T-helper 2 cell treated with Interferon-gamma antibody and Interleukin-4, amounts not matched to agents 100 ng/mL and 5 ng/mL, for 36 hours (primary cell): Measurements from ENCODE around the gene TYK2. TPM values are rescaled to one million over a fixed set of nuclear protein-coding genes. Genes with fewer than 3 reads are reported as not detected.
"Not testable (repeated sequence)": the region's sequence is repeated elsewhere in the genome, so short reads cannot be mapped to it uniquely, and the experiment has no call there.

Experiments
- intact Hi-C: fragments of 100-400 bp; cut with micrococcal nuclease; formaldehyde crosslinking; loops from one replicate; pipeline ENCODE4 v1.15.1; 2023
- total RNA-seq: library from RNA; stranded (reverse); gene quantifications from 2 replicates; pipeline ENCODE4 v1.2.3, GENCODE V29; 2022

Gene TYK2
- total RNA-seq, 1 donor from 2014 or later = 250 TPM

DNA sequence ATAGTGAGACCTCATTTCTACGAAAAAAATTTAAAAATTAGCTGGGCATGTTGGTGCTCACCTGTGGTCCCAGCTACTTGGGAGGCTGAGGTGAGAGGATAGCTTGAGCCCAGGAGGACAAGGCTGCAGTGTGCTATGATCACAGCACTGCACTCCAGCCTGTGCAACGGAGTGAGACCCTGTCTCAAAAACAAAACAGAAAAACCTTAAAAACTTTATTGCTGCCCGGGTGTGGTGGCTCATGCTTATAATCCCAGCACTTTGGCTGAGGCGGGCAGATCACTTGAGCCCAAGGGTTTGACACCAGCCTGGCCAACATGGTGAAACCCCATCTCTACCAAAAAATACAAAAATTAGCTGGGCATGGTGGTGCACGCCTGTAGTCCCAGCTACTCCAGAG, 30.9 kb upstream of the TYK2 start:
- intact Hi-C loops = not testable (repeated sequence)

DNA sequence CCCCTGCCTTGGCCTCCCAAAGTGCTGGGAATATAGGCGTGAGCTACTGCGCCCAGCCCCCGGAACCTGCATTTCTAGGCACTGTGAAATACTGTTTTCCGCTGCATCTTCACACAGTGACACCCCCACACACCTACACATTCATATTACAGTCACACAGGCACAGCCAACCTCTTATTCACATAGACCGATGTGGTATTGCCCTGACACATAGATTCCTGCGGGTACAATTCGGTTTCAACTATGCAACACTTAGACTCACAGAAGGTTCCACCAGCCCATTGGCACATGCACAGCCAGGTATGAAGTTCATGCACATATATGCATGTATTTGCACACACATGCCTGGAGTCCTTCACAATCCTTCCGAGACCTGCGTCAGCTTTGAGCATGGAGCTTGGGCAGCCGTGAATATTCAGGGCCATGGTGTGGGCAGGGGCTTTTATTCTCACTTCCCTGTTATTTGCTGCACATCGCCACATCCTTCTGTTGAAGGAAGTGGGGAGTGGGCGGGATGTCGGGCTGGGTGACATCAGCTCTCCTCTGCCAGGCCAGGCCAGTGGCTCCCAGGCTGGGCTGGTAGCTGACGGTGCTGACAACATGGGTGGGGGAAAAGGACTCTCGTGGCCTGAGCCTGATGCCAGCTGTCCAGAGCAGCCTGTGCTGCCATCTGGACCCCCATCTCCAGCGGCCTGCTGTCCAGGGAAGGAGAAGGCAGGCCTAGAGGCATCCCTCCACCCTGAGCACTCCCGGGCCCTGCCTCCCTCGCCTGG, 28.3 kb upstream of the TYK2 start:
- intact Hi-C loops = loop anchor here (1.0 kb wide), 1 partner anchor 8 kb away; no protein-coding TSS in a partner anchor

DNA sequence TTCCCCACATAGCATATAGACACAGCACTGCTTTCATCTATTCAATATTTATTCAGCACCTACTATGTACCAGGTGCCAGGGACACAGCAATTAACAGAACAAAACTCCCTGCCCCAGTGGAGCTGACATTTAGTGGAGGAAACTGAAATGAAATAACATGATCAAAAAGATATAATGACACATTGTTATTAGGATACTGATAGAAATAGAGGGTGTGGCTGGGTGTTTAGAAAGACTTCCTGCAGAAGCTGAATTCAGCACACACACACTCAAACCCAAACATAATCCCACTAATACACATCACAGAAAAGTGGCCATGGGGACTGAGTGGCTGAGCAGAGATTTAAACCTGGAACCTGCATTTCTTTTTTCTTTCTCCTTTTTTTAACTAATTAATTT, 26.7 kb upstream of the TYK2 start:
- intact Hi-C loops = no loop called here

DNA sequence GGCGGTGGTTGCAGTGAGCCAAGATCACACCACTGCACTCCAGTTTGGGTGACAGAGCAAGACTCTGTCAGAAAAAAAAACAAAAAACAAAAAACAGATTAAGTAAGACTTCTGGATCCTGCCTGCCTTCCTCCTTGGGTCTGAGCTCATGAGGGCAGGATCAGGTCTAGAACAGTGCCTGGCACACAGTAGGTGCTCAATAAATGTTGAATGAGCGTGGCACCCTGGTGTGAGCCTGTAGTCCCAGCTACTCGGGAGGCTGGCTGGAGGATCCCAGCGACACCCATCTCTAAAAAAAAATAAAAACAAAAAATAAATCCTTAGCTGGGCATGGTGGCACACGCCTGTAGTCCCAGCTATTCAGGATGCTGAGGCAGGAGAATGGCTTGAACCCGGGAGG, 25.8 kb upstream of the TYK2 start:
- intact Hi-C loops = no loop called here

DNA sequence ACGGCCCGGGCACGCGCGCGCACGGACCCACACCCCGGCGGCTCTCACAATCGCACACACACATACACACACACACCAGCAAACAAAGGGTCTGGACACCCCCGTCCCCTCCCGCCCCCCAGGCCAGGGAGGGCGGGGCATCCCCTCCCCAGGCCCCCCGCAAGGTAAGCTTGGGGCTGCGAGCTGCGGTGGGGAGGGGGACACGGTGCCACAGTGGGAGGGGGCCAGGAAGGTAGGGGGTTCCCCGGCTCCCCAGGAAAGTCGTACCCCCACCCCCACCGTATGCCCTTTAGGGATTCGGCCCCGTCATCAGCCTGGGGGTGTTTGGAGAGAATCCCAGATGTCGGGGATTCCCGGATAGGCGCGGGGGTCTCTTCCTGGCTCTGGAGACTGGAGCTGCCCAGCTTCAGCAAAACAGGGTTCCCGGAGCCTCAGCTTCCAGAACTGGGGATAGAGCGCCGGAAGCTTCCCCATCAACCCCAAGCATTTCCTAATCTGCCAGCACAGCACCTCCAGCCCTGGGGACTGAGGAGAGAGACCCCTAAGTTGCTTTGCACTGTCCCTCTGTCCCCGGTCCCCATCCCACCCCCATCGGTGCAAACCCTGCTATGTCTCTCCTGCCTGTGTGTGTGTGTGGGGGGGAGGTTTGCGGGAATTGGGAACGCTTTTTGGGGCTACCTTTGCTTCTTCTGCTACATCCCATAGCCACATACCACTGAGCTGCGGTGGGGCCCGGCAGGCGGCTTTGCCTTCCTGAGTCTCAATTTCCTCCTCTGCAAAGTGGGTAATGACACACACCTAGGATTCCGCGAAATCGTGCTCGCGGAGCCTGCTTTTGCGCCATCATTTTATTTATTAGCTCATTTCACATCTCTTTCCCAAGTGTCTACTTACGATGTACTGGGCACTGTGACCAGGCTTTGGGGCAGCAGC, 24.8 kb upstream of the TYK2 start:
- intact Hi-C loops = loop anchor here (1.0 to 5.0 kb wide), 4 partner anchors 31 to 247 kb away; partner anchors contain the start of gene ILF3

DNA sequence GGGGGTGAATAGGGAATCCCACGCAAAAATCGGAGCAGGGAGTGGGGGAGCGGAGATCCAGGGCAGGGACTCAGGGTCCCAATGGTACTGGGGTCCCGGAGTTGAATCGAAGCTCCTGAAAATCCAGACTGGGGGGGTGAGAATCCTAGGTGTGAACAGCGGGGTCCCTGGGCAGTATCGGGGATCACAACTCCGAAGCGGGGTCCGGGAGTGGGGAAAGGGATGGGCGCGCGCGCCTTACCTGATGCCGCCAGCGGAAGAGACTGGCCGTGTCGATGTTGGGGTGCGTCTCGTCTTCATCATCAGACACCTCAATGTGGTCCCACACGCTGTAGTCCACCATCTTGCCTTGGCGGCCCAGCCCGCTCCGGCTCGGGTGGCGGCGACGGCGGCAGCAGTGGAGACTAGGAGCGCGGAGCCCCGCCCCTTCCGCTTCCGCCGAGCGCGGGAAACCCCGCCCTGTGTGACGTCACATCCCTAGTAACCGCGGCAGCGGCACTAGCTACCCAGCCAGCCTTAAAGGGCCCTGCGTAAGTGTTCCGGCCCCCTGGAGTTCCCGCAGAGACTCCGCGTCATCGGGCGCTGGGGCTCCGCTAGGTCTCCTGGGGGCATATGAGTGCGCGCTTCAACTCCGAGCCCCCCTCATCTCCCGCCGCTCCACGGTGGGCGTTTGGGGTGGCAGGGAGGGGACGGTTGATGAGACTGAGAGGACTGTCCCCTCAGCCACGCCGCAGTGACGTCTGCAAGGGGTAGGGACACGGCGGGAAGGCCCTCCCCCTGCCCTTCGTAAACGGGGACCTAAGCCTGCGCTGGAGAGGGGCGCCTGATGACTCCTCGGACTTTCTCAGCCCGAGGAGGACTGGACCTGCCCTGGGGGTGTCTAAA, 23.0 kb upstream of the TYK2 start, which contains the start of gene CDC37:
CDC37 (minus strand) TSS at position 406 of the 885 bp plus-strand sequence; CDS start at position 343, 63 bp downstream.
- intact Hi-C loops = loop anchor here (1.0 to 5.0 kb wide), 8 partner anchors 16 to 249 kb away; partner anchors contain the start of genes DNMT1, ILF3 and TYK2

DNA sequence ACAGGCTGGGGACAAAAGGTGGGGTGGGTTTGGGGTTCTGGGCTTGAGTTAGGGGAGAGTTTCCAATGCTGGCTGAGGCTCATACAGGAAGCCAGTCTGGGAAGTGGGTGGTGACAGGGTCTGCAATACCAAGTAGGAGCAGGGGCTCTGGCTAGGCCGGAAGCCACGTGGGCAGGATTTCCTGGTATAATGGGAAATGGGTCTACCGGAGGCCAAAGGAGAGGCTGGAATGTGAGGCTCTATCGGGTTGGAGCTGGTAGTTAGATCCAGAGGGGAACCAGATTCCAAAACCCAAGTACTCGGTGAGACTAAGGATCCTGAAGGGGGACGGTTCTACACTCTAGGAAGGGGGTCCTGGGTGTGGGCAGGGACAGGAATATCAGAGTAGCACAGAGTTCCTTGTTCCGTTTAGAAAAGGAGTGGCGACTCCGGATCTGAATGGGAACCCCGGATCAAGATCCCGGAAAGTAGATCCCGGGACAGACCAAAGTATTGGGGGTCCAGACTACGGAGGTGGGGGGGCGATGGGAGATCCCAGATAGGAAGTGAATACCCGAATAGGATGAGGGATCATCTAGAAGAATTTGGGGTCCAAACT, 22.2 kb upstream of the TYK2 start:
- intact Hi-C loops = loop anchor here (1.0 to 5.0 kb wide), 7 partner anchors 17 to 250 kb away; partner anchors contain the start of genes DNMT1, ILF3 and TYK2

DNA sequence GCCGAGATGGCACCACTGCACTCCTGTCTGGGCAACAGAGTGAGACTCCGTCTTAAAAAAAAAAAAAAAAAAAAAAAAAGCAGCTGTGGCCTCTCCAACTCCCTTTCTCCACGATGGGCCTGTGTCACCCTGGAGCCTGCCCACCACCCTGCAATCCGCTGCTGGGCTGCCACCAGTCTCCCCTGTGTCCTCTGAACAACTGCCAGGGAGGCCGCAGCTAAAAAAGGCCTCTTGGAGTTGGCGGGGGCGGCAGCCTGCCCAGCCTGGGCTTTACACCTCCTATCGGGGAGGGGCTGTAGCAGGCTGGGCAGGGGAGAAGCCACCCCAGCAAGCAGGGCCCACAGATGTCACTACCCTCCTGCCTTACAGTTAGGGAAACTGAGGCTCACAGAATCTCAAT, 19.5 kb upstream of the TYK2 start:
- intact Hi-C loops = loop anchor here (5.0 kb wide), 3 partner anchors 77 to 252 kb away; partner anchors contain the start of gene ILF3

DNA sequence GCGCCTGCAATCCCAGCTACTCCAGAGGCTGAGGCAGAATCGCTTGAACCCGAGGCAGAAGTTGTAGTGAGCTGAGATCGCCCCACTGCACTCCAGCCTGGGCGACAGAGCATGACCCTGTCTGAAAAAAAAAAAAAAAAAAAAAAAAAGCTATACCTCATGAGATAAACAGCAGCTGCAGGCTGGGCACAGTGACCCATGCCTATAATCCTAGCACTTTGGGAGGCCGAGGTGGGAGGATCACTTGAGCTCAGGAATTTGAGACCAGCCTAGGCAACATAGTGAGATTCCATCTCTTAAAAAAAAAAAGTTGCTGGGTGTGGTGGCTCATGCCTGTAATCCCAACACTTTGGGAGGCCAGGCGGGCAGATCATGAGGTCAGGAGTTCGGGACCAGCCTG, 19.0 kb upstream of the TYK2 start:
- intact Hi-C loops = not testable (repeated sequence)

DNA sequence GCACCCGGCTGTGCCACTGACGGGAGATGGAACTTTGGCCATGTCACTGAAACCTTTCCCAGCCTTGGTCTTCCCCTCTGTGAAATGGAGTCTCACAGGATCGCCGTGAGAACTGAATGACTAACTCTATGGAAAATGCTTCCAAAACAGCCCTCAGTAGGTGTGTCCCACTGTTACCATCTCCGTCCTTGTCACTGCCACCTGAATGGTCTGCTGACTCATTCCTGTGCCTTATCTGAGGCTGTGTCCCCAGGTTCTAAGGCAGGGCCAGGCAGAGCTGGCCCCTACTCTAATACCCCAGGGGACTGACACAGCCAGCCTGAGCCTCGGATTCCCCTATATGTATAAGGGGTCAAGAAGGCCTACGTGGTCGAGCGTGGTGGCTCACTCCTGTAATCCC, 18.4 kb upstream of the TYK2 start:
- intact Hi-C loops = no loop called here

DNA sequence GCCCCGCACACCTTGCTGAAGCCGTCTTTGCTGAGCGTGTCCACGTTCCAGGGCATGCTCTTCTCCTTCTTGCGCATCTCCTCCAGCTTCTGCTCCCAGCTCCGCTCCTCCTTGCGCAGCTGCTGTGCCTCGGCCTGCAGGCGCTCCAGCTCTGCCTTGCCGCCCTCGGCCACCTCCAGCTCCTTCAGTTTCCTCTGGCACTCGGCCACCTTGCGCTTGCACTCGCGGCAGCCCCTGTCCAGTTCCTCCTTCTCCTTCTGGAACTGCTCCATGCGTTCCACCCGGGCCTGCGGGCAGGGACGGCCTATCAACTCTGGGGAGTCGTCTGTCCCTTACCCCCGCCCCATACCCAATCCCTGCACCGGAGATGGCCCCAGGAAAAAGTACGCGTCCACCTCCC, 15.5 kb upstream of the TYK2 start:
- intact Hi-C loops = no loop called here

DNA sequence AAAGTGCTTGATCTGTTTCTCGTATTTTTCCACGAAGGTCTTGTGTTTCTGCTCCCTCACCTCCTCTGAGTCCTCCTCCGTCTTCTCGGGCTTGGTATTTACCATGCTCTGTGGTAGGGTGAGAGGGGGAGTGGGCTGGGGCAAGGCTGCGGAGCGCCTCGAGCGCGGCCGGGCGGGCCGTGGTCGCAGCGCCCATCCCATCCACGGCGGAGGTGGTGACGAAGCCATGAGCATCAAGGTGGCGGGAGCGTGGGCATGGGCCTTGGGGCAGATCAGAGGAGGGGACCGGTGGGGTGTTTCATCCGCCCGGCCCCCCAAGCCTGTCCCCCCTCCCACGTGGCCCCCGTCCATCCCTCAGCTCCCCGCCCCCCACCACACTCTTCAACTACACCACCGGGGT, 15.1 kb upstream of the TYK2 start:
- intact Hi-C loops = no loop called here

DNA sequence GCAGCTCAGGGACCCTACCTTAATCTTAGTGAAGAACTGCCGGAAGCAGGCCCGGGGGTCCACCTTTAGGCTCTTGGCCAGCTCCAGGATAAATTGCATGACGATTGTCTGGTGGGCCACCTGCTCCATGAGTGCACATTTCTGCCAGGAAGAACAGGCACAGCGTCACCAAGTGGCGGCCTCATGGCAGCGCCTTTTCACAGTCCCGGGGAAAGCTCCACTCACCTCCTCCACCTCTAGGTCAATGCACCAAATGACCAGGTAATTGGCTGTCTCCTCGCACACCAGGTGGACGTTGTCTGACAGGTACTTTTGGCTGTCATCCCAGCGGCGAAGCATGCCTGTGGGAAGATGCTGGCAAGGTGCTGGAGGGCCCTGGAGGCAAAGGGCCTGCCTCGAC, 14.6 kb upstream of the TYK2 start:
- intact Hi-C loops = no loop called here

DNA sequence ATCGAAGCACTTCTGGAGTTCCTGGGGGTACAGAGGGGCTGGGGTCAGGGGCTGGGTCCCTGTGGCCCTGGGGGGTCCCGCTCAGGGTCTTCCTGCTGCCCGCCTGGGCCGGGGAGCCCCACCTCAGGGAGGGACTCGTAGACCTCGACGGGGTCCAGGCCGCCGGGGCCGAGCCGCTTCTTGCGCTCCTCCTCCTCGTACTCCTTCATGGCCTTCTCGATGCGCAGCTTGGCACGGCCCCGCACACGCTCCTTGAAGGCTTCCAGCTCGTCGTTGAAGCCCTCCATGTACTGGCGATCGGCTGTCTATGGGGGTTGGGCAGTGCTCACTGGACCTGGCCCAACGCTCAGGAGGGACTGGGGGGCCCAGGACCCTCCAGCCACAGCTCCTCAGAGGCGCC, 12.8 kb upstream of the TYK2 start:
- intact Hi-C loops = no loop called here

DNA sequence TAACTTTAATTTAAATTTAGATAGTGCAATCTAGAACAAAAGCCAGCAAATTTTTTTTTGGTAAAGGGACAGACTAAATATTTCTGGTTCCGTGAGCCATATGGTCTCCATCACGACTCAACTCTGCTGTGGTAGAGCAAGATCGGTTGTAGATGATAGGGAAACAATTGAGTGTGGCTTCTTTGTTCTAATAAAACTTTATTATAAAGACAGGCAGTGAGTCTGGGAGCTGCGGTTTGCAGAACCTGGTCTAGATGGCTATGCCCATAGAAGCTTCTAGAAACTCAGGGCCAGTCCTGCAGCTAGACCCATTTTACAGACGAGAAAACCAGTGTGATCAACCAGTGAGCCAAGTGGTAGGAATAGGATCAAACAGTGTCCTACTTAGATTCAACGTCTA, 11.7 kb upstream of the TYK2 start:
- intact Hi-C loops = no loop called here

DNA sequence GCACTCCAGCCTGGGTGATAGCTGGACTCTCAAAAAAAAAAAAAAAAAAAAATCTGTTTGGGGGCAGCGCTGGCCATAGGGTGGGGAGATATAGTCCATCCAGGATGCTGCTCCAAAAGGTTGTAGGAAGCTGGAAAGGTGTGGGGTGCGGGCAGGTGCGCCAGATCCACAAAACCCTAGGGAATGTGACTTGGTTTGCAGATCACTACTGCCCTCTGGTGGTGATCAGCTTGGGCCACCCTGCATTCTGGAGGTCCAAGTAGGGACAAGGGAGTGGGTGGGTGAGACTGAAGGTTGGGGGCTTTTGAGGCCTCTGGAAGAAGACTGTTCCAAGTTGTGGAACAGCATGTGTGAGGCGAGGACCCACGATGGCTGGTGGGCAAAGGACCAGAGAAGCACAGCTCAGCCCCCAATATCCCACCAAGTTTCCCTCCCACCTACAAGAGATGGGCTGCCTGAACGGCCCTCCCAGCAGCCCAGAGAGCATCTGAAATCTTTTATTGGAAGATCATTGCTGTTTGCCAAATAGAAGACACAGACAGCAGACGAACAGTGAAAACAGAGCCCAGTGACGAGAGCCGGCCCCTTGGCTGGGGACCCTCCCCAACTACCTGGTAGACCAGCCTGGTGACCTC, 10.4 kb upstream of the TYK2 start:
- intact Hi-C loops = no loop called here

DNA sequence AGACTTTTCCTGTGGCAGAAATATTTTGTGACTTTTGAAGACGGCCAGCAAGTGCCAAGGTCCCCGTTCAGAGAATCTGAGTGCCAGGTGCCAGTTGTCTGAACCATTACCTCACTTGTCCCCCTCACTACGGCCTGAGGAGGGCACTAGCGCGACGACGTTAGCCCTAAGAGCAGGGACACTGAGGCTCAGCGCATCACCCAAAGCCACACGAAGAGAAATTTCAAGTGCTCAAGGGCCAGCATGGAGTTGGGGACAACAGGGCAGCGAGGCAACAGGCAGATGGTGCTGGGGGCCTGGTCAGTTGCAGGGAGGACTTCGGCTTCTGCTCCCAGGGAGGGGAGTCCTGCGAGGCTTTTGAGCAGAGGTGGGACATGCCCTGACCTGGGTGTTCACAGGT, 9.5 kb upstream of the TYK2 start:
- intact Hi-C loops = loop anchor here (1.0 kb wide), 2 partner anchors 121 to 456 kb away; no protein-coding TSS in a partner anchor

DNA sequence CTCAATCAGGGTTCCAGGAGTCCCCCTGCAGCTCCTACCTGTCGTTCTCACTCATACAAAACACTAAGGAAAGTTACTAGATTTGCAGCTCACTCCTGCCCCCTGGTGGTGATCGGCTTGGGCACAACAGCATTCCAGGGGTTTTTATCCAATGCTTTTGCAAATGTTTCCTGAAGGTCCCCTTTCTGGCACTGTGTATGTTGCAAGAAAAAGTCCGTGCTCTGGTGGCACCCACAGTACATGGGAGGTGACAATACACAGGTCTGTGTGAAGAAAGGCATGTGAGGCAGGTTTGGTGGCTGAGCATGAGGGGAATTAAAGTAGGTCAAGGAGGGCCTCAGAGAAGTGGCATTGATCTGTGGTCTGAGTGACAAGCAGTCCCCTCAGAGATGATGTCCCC, 8.6 kb upstream of the TYK2 start:
- intact Hi-C loops = loop anchor here (1.0 kb wide), 2 partner anchors 120 to 455 kb away; no protein-coding TSS in a partner anchor

DNA sequence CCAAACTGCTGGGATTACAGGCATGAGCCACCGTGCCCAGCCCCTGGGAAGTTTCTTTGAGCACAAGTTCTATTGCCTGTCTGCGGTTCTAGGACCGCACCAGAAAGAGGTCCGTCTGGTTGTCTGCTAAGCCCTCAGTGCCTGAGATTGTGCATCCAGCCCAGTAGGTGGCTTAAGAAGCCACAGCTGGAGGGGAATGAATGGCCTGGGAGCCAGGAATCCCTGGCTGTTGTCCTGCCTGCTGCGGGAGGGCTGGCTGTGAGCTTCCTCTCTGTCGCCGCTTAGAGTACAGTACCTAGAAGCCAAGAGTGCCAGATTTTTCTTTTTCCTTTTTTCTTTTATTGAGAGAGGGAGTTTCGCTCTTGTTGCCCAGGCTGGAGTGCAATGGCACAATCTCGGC, 4.2 kb upstream of the TYK2 start:
- intact Hi-C loops = no loop called here

DNA sequence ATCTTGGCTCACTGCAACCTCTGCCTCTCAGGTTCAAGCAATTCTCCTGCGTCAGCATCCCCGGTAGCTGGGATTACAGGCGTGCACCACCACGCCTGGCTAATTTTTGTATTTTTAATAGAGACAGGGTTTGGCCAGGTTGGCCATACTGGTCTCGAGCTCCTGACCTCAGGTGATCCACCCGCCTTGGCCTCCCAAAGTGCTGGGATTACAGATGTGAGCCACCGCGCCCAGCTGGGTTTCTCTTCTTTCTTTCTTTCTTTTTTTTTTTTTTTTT, 2.8 kb upstream of the TYK2 start:
- intact Hi-C loops = not testable (repeated sequence)
